Upper lobe of left lung (tissue), 4 donors: ENCODE results near the gene PPP1R12B.
"Not testable (repeated sequence)": the region's sequence is repeated elsewhere in the genome, so short reads cannot be mapped to it uniquely, and the experiment has no call there.

Experiments used
- EP300 ChIP-seq, 4 donors: sonication (generic); formaldehyde crosslinking; IDR thresholded peaks; one replicate each; pipeline ENCODE4 v1.5.1; 2017; ENCODE audit warnings: antibody characterized with exemption in 4 of 4, control low read depth in 2 of 4
- POLR2A ChIP-seq, 4 donors: fragments of 450-650 bp; IDR thresholded peaks; one replicate each; pipeline ENCODE4 v1.5.1; 2016 to 2017; ENCODE audit warnings: antibody characterized with exemption in 4 of 4, mild to moderate bottlenecking in 2 of 4
- POLR2AphosphoS5 ChIP-seq, 2 donors: sonication (generic); formaldehyde crosslinking; IDR thresholded peaks; one replicate each; pipeline ENCODE4 v1.5.1; 2017; ENCODE audit warnings: antibody characterized with exemption in 2 of 2
- TF ChIP-seq, protein P1 (sequence below), 6 experiments: fragments of 450-650 bp in 4 of 6; fragments of 200-600 bp in 2 of 6; sonication (generic) in 2 of 6; IDR thresholded peaks; one replicate each; pipeline ENCODE4 v1.5.1; 2016 to 2019; ENCODE audit warnings: antibody characterized with exemption in 6 of 6

DNA sequence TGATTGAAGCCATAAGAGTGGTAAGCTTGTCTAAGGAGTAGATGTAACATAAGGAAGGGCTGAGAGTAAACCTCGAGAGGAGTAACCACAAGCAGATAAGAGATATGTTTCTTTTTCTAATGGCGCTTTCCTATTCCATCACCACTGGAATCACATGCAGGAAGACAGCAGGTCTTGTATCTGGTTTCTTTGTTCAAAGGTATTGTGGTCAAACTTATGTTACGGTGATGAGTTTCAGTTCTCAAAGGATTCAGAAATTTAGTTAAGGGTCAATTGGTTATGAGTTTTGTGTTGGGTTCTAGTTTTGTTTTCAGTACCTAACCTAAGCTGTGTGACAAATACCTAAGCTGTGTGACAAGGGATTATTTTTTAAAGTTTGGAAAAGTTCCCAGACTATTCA, 198.3 kb downstream of the PPP1R12B start:
- not testable (repeated sequence) for TF ChIP-seq POLR2A, EP300, POLR2AphosphoS5 (IDR thresholded peaks at IDR 0.05)
- TF ChIP-seq, protein P1, sequence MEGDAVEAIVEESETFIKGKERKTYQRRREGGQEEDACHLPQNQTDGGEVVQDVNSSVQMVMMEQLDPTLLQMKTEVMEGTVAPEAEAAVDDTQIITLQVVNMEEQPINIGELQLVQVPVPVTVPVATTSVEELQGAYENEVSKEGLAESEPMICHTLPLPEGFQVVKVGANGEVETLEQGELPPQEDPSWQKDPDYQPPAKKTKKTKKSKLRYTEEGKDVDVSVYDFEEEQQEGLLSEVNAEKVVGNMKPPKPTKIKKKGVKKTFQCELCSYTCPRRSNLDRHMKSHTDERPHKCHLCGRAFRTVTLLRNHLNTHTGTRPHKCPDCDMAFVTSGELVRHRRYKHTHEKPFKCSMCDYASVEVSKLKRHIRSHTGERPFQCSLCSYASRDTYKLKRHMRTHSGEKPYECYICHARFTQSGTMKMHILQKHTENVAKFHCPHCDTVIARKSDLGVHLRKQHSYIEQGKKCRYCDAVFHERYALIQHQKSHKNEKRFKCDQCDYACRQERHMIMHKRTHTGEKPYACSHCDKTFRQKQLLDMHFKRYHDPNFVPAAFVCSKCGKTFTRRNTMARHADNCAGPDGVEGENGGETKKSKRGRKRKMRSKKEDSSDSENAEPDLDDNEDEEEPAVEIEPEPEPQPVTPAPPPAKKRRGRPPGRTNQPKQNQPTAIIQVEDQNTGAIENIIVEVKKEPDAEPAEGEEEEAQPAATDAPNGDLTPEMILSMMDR (IDR thresholded peaks at IDR 0.05): not testable (repeated sequence)
